ACC112 (cell line): ENCODE measurements around the gene COL12A1.

Experiments used
- H2AFZ ChIP-seq: fragments of 200-600 bp; sonication (generic); one replicate; pipeline ENCODE4 v1.6.0; 2017; ENCODE audit warnings: antibody characterized with exemption, low read length; ENCODE audit not compliant: unreplicated experiment
- H3K27ac ChIP-seq: fragments of 200-600 bp; sonication (generic); 2 replicates; pipeline ENCODE4 v1.5.1; 2014; ENCODE audit warnings: low read depth, mild to moderate bottlenecking, antibody characterized with exemption, low read length, moderate library complexity
- H3K27me3 ChIP-seq: fragments of 200-600 bp; sonication (generic); 2 replicates; pipeline ENCODE4 v1.6.1; 2014; ENCODE audit warnings: mild to moderate bottlenecking, antibody characterized with exemption, low read length, moderate library complexity, mixed read lengths; ENCODE audit not compliant: insufficient read depth
- H3K36me3 ChIP-seq: fragments of 200-600 bp; sonication (generic); 2 replicates; pipeline ENCODE4 v1.6.1; 2016; ENCODE audit warnings: mild to moderate bottlenecking, antibody characterized with exemption, low read length, moderate library complexity, mixed read lengths; ENCODE audit not compliant: insufficient read depth
- H3K4me1 ChIP-seq: fragments of 200-600 bp; sonication (generic); one replicate; pipeline ENCODE4 v1.6.1; 2016; ENCODE audit warnings: low read length, mixed read lengths; ENCODE audit not compliant: insufficient read depth, unreplicated experiment, control insufficient read depth
- H3K4me3 ChIP-seq: fragments of 200-600 bp; sonication (generic); 2 replicates; pipeline ENCODE4 v1.5.1; 2014; ENCODE audit warnings: mild to moderate bottlenecking, low read depth, low read length
- H3K79me2 ChIP-seq: fragments of 200-600 bp; sonication (generic); one replicate; pipeline ENCODE4 v1.6.0; 2016; ENCODE audit warnings: low read length; ENCODE audit not compliant: control insufficient read depth, unreplicated experiment, insufficient read depth

COL12A1 gene

GRCh38 chr6:75084872-75085381 lies 120.9 kb downstream of the COL12A1 start:
- H3K36me3 ChIP-seq: peaks cover 14% of the 10 kb centered on the region
- H3K4me1 ChIP-seq: no peaks in the 10 kb centered on the region
- H3K79me2 ChIP-seq: no peaks in the 10 kb centered on the region
- no peak overlapping the region for H3K4me3 ChIP-seq
- no peaks in the 10 kb centered on the region for H3K27me3 ChIP-seq
- H2AFZ ChIP-seq: no peak overlapping the region
- H3K27ac ChIP-seq: no peak overlapping the region

- no peak overlapping the region for H3K27ac ChIP-seq
- H3K36me3 ChIP-seq: peaks cover 14% of the 10 kb centered on the region
- H3K4me3 ChIP-seq: no peak overlapping the region
- no peaks in the 10 kb centered on the region for H3K4me1 ChIP-seq
- H2AFZ ChIP-seq: no peak overlapping the region
- no peaks in the 10 kb centered on the region for H3K27me3 ChIP-seq
- no peaks in the 10 kb centered on the region for H3K79me2 ChIP-seq
Measured at GRCh38 chr6:75084018-75084417, 121.8 kb downstream of the COL12A1 start.

- Histone ChIP-seq H3K27ac (no peak overlapping the region), H2AFZ (no peak overlapping the region), H3K4me1 (no peaks in the 10 kb centered on the region), H3K27me3 (no peaks in the 10 kb centered on the region), H3K4me3 (no peak overlapping the region), H3K36me3 (peaks cover 8% of the 10 kb centered on the region), H3K79me2 (no peaks in the 10 kb centered on the region)
Measured at GRCh38 chr6:75081921-75082320, 123.9 kb downstream of the COL12A1 start.

- Histone ChIP-seq H3K27me3 (no peaks in the 10 kb centered on the region), H3K27ac (no peak overlapping the region), H2AFZ (no peak overlapping the region), H3K4me3 (no peak overlapping the region), H3K36me3 (peaks cover 6% of the 10 kb centered on the region), H3K4me1 (no peaks in the 10 kb centered on the region), H3K79me2 (no peaks in the 10 kb centered on the region)
Measured at GRCh38 chr6:75081047-75081446, 124.8 kb downstream of the COL12A1 start.

- H3K36me3 ChIP-seq: no peaks in the 10 kb centered on the region
Measured at GRCh38 chr6:75079589-75079988, 126.3 kb downstream of the COL12A1 start.

GRCh38 chr6:75077701-75078100 lies 128.2 kb downstream of the COL12A1 start:
- no peak overlapping the region for H2AFZ ChIP-seq
- no peaks in the 10 kb centered on the region for H3K27me3 ChIP-seq
- no peaks in the 10 kb centered on the region for H3K4me1 ChIP-seq
- H3K36me3 ChIP-seq: no peaks in the 10 kb centered on the region
- H3K27ac ChIP-seq: no peak overlapping the region
- H3K4me3 ChIP-seq: no peak overlapping the region
- no peaks in the 10 kb centered on the region for H3K79me2 ChIP-seq

More at GRCh38 chr6:75079589-75079988, 126.3 kb downstream of the COL12A1 start:
- H3K4me1 ChIP-seq: no peaks in the 10 kb centered on the region
- H2AFZ ChIP-seq: no peak overlapping the region
- H3K4me3 ChIP-seq: no peak overlapping the region
- no peaks in the 10 kb centered on the region for H3K79me2 ChIP-seq
- no peaks in the 10 kb centered on the region for H3K27me3 ChIP-seq
- H3K27ac ChIP-seq: no peak overlapping the region

GRCh38 chr6:75076009-75076408 lies 129.8 kb downstream of the COL12A1 start:
- Histone ChIP-seq H3K36me3 (no peaks in the 10 kb centered on the region), H3K27me3 (no peaks in the 10 kb centered on the region), H3K79me2 (no peaks in the 10 kb centered on the region), H3K27ac (no peak overlapping the region), H3K4me1 (no peaks in the 10 kb centered on the region), H2AFZ (no peak overlapping the region), H3K4me3 (no peak overlapping the region)

- H3K27me3 ChIP-seq: no peaks in the 10 kb centered on the region
- H3K36me3 ChIP-seq: no peaks in the 10 kb centered on the region
- no peak overlapping the region for H3K4me3 ChIP-seq
- no peaks in the 10 kb centered on the region for H3K4me1 ChIP-seq
- H3K79me2 ChIP-seq: no peaks in the 10 kb centered on the region
- no peak overlapping the region for H3K27ac ChIP-seq
- no peak overlapping the region for H2AFZ ChIP-seq
Measured at GRCh38 chr6:75070244-75070643, 135.6 kb downstream of the COL12A1 start.

GRCh38 chr6:75065523-75065922 lies 140.3 kb downstream of the COL12A1 start:
- Histone ChIP-seq H3K36me3 (no peaks in the 10 kb centered on the region), H2AFZ (no peak overlapping the region), H3K4me1 (no peaks in the 10 kb centered on the region), H3K79me2 (no peaks in the 10 kb centered on the region), H3K4me3 (no peak overlapping the region), H3K27me3 (no peaks in the 10 kb centered on the region), H3K27ac (no peak overlapping the region)

- H2AFZ ChIP-seq: no peak overlapping the region
- no peak overlapping the region for H3K27ac ChIP-seq
- H3K4me1 ChIP-seq: no peaks in the 10 kb centered on the region
- H3K36me3 ChIP-seq: no peaks in the 10 kb centered on the region
- no peak overlapping the region for H3K4me3 ChIP-seq
- no peaks in the 10 kb centered on the region for H3K79me2 ChIP-seq
- H3K27me3 ChIP-seq: no peaks in the 10 kb centered on the region
Measured at GRCh38 chr6:75052491-75052890, 153.4 kb downstream of the COL12A1 start.

GRCh38 chr6:75049308-75049707 lies 156.5 kb downstream of the COL12A1 start:
- no peak overlapping the region for H3K27ac ChIP-seq
- H3K4me1 ChIP-seq: no peaks in the 10 kb centered on the region
- no peaks in the 10 kb centered on the region for H3K79me2 ChIP-seq
- no peak overlapping the region for H3K4me3 ChIP-seq
- no peak overlapping the region for H2AFZ ChIP-seq
- no peaks in the 10 kb centered on the region for H3K36me3 ChIP-seq
- no peaks in the 10 kb centered on the region for H3K27me3 ChIP-seq
